Activated CD4-positive, alpha-beta T cell treated with anti-CD3 and anti-CD28 coated beads, Interleukin-10, Interleukin-2, amounts not matched to agents 100 ng/mL and 50 ng/mL, durations not matched to agents 16 hours and 8 hours (primary cell): Measurements from ENCODE around the gene SPP2.

Source experiments
- DNase-seq: peaks from one replicate; pipeline ENCODE4 v3.0.0-alpha.2; 2020

The SPP2 gene

DNA sequence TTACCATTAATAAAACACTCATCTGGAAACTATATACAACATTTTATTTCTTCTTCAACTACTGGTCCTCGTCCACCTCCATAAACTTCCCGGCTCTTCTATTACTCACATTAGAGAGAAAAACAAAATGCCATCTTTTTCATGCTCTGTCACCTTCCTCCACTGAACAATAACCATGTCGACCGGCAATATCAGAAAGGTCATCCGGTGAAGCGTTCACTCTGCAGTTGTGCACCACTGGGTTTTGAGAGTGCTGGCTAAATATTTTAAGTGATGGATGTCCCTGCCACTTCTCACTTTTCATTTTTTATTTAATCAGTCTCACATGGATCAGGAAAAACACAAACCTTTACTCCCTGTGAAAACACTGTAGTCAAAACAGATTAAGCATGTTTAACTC lies 48.2 kb downstream of the SPP2 start:
- DNase-seq = no peak

DNA sequence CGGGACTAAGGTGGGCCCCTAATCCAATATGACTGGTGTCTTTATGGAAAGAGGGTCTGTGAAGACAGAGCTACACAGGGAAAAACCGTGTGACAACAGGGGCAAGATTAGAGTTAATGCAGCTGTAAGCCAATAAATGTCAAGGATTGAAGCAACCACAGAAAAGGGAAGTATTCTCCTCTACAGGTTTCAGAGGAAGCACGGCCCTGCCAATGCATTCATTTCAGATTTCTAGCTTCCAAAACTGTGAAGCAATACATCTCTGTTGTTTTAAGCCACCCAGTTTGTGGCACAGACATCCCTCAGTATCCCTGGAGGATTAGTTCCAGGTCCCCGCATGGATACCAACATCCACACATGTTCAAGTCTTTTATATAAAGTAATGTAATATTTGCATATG lies 48.8 kb downstream of the SPP2 start:
- DNase-seq = no peak

DNA sequence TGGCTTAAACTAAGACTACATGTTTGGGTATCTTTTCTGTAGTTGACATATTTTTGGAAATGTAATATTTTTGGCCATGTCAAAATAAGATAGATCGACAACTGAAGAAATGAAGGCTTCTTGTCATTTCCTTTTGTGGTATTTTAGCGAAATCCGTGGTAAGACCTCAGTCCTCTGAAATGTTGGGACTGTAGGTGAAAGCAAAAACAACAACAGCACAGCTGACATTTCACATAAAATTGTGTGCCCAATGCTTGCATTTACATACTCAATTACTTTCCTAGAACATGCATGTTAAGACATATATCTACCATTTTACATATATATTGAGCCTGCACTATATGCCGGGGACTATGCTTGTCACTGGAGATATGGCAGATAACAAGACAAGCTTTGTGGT lies 50.2 kb downstream of the SPP2 start:
- DNase-seq = peak; percentile 5

DNA sequence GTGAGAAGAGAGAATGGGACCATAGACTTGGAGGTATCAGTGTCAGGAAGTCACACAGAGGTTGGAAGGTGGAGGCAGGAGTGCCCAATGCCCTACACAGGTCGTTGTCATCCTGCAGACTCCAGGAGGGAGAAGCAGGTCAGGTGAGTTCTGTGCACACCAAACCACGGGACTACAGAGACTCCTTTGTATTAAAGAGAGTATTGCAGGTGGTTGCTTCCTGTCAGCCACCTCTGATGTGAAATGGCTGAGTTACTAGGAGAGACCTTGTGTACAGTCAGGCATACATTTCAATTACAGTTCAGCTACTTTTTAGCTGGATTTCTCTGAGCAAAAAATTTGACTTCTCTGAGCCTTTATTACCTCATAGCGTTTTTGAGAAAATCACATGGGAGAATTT lies 51.6 kb downstream of the SPP2 start:
- no peak for DNase-seq

DNA sequence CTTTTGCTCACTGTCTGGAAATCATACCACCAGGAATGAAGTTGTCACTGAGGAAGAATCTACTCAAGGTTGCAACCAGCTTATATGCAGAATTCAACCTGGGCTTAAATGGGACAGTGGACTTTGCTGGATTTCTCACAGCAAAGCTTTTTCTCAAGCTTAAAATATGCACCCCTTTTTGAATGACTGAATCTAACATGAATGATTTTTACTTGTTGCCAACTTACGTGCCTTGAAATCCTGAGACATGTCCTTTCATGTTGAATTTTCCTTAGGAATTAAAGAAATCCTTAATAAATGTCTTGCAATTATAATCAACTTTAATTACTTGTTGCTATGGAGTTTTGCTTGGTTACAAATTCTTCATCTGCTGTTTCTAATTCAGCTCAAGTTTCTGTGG lies 57.4 kb downstream of the SPP2 start:
- no peak for DNase-seq

DNA sequence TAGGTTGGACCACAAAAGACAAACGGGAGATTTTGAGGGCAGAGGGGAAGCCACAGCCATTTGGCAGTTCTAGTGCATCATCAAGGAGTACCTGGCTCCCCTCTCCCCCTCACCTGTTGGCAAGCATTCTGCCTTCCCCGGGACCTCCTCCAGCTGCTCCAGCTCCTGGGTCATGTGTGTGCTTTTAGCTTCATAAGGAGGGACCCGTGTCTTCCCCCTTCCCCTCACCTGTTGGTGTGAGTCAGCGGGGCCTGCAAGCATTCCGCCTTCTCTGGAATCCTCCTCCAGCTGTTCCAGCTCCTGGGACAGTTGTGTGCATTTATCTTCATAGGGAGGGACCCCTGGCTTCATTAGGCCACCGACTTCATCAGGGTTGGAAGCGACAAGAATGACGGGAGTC lies 58.8 kb downstream of the SPP2 start:
- DNase-seq = no peak

DNA sequence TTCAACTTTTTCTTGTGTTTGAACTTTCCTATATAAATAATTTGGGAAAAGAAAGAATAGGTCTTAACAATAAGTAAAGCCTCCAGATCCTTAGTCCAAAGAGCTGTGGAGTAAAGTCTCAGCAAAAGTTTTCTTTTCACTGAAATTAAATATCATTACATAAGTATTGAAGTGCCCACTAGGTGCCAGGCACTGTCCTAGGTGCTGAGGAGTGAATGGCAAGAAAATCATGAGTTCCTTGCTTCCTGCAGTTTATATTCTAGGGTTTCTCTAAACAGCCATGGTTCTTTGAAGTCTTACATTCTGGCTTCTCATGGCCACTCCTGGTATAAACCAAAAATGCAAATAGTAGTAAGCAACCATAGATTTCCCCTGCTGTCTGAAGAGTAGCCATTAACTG lies 59.7 kb downstream of the SPP2 start:
- no peak for DNase-seq

DNA sequence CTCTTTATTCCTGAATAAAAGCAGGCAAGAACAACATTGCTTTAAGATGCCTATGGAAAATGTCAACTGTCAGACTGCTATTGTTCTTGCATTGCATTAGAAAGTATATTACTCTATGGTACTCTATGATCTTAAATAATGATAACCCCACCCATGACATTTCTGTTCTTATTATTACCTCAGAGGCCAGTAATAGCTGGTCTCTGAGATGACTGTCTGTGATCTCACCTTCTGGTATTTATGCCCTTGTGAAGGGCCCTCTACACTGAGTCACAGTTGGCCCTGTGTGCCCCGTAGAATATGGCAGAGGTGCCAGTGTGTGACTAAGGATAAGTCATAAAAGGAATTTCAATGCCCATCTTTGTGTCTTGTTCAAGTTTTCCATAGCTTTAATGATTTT lies 61.0 kb downstream of the SPP2 start:
- DNase-seq = no peak

DNA sequence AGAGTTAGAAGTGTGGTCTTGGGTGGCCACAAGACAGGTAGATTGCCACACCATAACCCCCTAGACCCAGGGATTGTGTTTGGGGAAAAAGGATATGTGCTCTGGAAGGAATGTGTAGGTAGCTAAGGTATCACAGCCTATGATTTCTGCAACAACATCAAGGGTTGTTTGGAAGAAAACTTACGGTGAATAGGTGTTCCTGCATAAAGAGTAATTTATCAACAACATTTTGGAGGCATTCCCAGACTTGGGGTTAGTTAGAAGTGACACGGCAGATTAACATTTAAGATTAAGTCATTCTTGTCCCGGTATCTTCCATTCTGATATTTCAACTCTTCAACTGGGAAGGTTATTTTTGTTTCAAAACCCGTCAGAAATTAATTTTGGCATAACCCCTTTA lies 65.5 kb downstream of the SPP2 start:
- no peak for DNase-seq

DNA sequence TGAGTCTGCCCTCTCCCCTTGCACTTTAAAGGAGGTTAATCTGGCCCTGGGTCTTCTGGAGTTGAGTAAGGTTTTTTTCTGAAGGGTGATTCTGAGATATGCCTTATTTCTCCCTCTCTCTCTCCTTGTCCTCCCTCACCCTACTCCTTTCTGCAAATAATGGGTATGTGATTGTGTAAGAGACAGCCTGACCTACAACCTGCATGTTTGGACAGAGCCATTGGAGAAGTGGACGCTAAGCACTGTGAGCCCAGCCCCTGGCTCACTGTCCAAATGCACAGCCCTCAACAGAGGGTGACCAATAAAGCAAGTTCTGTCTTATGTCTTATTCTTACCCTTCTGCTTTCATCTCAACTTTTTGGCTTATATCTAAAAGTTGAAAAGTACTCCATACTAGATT lies 71.5 kb downstream of the SPP2 start:
- no peak for DNase-seq

DNA sequence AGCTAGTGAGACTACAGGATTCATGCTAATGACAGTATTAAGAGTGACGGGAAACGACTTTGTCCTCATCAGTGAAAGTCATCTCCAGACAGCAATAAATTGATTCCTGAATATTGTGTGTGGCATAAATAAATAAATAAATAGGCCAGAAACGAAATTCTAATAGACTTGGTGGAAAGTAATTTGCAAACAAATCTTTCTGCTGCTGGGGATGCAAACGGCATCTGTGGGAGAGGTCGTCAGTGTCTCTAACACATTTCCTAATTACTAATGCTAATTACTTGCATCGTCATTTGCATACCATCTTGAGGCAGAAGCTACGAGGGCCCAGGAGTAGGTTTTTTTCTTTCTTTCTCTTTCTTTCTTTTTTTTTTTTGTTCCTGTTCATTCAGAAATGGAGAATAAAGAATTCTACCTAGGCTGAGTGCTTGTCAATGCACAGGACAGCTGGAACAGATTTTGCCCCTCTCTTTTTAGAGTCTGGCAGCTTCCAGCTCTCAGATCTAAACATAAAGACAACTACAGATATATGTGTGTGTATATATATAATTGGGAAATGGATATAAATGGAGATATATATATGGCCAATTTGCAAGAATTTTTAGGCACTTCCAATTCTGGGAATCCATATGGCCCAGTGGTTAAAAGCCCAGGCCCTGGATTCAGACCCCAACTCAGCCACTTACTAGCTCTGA lies 75.1 kb downstream of the SPP2 start:
- DNase-seq = no peak

DNA sequence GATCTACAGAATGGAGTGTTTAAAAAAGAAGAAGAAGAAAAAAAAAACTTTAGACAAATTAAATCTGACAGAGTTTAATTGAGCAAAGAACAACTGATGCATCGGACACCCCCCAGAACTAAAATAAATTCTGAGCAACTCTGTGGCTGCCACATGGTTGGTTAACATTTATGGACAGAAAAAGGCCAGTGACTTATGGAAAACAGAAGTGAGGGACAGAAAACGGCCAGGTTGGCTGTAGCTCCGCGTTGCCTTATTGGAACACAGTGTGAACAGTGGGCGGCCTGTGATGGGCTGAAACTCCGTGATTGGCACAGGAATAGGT lies 75.6 kb downstream of the SPP2 start:
- DNase-seq = no peak
